ENCODE data around the gene ASPHD1.

The ASPHD1 gene

GRCh38 chr16:29876217-29876593, 24.1 kb upstream of the ASPHD1 start:
- Histone ChIP-seq H3K4me3 (ENCODE audit: low read depth, low read length) (no peak overlapping the region), H3K4me2 (ENCODE audit: low read length) (no peak overlapping the region), H3K9ac (no peak overlapping the region), H3K4me1 (no peaks in the 10 kb centered on the region), H3K27me3 (ENCODE audit: control insufficient read depth, insufficient read depth, low read length) (no peaks in the 10 kb centered on the region), H3K36me3 (ENCODE audit: control insufficient read depth, insufficient read depth, low read length) (no peaks in the 10 kb centered on the region), H2AFZ (no peak overlapping the region), H3K79me2 (no peaks in the 10 kb centered on the region), H3K27ac (no peak overlapping the region), H3K9me3 (ENCODE audit: control insufficient read depth, low read length) (no peaks in the 10 kb centered on the region)
- TF ChIP-seq CTCF (IDR thresholded peaks at IDR 0.05) = no peak

- Histone ChIP-seq H3K27ac (no peak overlapping the region), H3K27me3 (ENCODE audit: control insufficient read depth, insufficient read depth, low read length) (no peaks in the 10 kb centered on the region), H3K79me2 (no peaks in the 10 kb centered on the region), H3K4me3 (ENCODE audit: low read depth, low read length) (no peak overlapping the region), H3K9me3 (ENCODE audit: control insufficient read depth, low read length) (no peaks in the 10 kb centered on the region), H3K4me1 (no peaks in the 10 kb centered on the region), H2AFZ (no peak overlapping the region), H3K4me2 (ENCODE audit: low read length) (no peak overlapping the region), H3K36me3 (ENCODE audit: control insufficient read depth, insufficient read depth, low read length) (no peaks in the 10 kb centered on the region), H3K9ac (no peak overlapping the region)
- TF ChIP-seq CTCF (IDR thresholded peaks at IDR 0.05) = no peak
These were observed 23.6 kb upstream of the ASPHD1 start for GRCh38 chr16:29876594-29877249.

- H3K36me3 ChIP-seq (ENCODE audit: control insufficient read depth, insufficient read depth, low read length) = no peaks in the 10 kb centered on the region
- H3K4me1 ChIP-seq = no peaks in the 10 kb centered on the region
- H3K27ac ChIP-seq = no peak overlapping the region
- H3K4me3 ChIP-seq (ENCODE audit: low read depth, low read length) = no peak overlapping the region
- H3K9ac ChIP-seq = no peak overlapping the region
- no peak overlapping the region for H3K4me2 ChIP-seq (ENCODE audit: low read length)
- H3K9me3 ChIP-seq (ENCODE audit: control insufficient read depth, low read length) = no peaks in the 10 kb centered on the region
- no peaks in the 10 kb centered on the region for H3K79me2 ChIP-seq
- H2AFZ ChIP-seq = no peak overlapping the region
- no peaks in the 10 kb centered on the region for H3K27me3 ChIP-seq (ENCODE audit: control insufficient read depth, insufficient read depth, low read length)
- no peak for TF ChIP-seq CTCF (IDR thresholded peaks at IDR 0.05)
These were observed 22.9 kb upstream of the ASPHD1 start for GRCh38 chr16:29877266-29877961.

GRCh38 chr16:29878172-29878571, 22.1 kb upstream of the ASPHD1 start:
- H3K36me3 ChIP-seq (ENCODE audit: control insufficient read depth, insufficient read depth, low read length) = no peaks in the 10 kb centered on the region
- TF ChIP-seq CTCF (IDR thresholded peaks at IDR 0.05) = no peak
- H3K27me3 ChIP-seq (ENCODE audit: control insufficient read depth, insufficient read depth, low read length) = no peaks in the 10 kb centered on the region
- no peaks in the 10 kb centered on the region for H3K9me3 ChIP-seq (ENCODE audit: control insufficient read depth, low read length)
- no peaks in the 10 kb centered on the region for H3K79me2 ChIP-seq
- H3K4me3 ChIP-seq (ENCODE audit: low read depth, low read length) = no peak overlapping the region
- H3K9ac ChIP-seq = no peak overlapping the region
- H3K4me1 ChIP-seq = no peaks in the 10 kb centered on the region
- H3K27ac ChIP-seq = no peak overlapping the region
- no peak overlapping the region for H2AFZ ChIP-seq
- no peak overlapping the region for H3K4me2 ChIP-seq (ENCODE audit: low read length)

GRCh38 chr16:29881050-29881449, 19.2 kb upstream of the ASPHD1 start:
- no peaks in the 10 kb centered on the region for H3K9me3 ChIP-seq (ENCODE audit: control insufficient read depth, low read length)
- no peak overlapping the region for H3K9ac ChIP-seq
- H3K27ac ChIP-seq = no peak overlapping the region
- H3K4me2 ChIP-seq (ENCODE audit: low read length) = no peak overlapping the region
- H2AFZ ChIP-seq = no peak overlapping the region
- H3K79me2 ChIP-seq = no peaks in the 10 kb centered on the region
- H3K27me3 ChIP-seq (ENCODE audit: control insufficient read depth, insufficient read depth, low read length) = no peaks in the 10 kb centered on the region
- TF ChIP-seq CTCF (IDR thresholded peaks at IDR 0.05) = no peak
- no peak overlapping the region for H3K4me3 ChIP-seq (ENCODE audit: low read depth, low read length)
- H3K4me1 ChIP-seq = no peaks in the 10 kb centered on the region
- no peaks in the 10 kb centered on the region for H3K36me3 ChIP-seq (ENCODE audit: control insufficient read depth, insufficient read depth, low read length)

Data from parathyroid adenoma (tissue), 2 donors.